ENCODE data around the gene GSTA2. TPM values are rescaled to one million over a fixed set of nuclear protein-coding genes. Genes with fewer than 3 reads are reported as not detected.

Gene GSTA2
- total RNA-seq = not detected in 2 replicates

DNA sequence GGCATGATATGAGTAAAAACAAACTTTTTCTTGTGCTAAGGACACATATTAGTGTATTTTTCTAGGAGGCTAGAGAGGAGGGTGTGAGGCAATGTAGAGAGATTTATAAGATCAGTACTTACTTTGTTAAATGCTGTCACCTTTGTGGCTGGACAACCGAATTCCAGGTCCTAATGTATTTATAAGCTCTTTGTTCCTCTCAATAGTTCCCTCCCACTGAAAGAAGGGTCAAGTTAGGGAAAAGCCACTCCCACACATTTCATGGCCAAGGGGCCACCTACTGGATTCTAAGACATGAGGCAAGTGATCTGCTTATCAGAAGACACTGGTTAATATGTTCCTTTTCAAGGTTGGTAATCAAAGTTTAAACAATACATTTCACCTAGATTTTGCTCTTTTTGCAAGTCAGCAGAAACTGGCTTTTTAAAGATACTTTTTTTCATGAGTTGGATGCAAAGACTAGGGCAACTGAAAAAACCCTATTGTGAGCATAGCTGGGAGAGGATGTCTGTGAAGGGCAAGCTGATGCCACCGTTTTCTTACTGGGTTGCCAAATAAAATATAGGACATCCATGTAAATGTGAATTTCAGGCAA lies at the start of gene GSTA2:
TSS of gene GSTA2 (minus strand) at position 154 of the 595 bp plus-strand sequence. CDS start 5,528 bp downstream, outside the sequence.

DNA sequence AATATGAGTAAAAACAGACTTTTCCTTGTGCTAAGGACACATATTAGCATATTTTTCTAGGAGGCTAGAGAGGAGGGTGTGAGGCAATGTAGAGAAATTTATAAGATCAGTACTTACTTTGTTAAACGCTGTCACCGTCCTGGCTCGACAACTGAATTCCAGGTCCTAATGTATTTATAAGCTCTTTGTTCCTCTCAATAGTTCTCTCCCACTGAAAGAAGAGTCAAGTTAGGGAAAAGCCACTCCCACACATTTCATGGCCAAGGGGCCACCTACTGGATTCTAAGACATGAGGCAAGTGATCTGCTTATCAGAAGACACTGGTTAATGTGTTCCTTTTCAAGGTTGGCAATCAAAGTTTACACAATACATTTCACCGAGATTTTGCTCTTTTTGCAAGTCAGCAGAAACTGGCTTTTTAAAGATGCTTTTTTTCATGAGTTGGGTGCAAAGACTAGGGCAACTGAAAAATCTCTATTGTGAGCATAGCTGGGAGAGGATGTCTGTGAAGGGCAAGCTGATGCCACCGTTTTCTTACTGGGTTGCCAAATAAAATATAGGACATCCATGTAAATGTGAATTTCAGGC lies 40.5 kb upstream of the GSTA2 start, which contains the start of gene GSTA1:
TSS of gene GSTA1 (minus strand) at position 149 of the 588 bp plus-strand sequence. CDS start 4,549 bp downstream, outside the sequence.

Other genes starting within 250 kb of the GSTA2 start
- 36.8 and 38.3 TPM in 2 replicates for gene TRAM2, start 186.4 kb downstream of the GSTA2 start, total RNA-seq
- 18.5 and 24.8 TPM in 2 replicates for gene TMEM14A, start 92.4 kb downstream of the GSTA2 start, total RNA-seq
- not detected in 2 replicates for gene GSTA1, start 40.3 kb upstream of the GSTA2 start, total RNA-seq
- gene GSTA5, start 77.3 kb upstream of the GSTA2 start, total RNA-seq = not detected in 2 replicates
- gene GSTA3, start 146.2 kb upstream of the GSTA2 start, total RNA-seq = not detected in 2 replicates
- 13.4 and 29.3 TPM in 2 replicates for gene GSTA4, start 231.8 kb upstream of the GSTA2 start, total RNA-seq

All from mesangial cell (primary cell).